Gastroesophageal sphincter (tissue), 4 donors: Measurements from ENCODE around the gene EPHB2. TPM values are rescaled to one million over a fixed set of nuclear protein-coding genes. Genes with fewer than 3 reads are reported as not detected.

ENCODE experiments used
- ATAC-seq: fragments of 150-250 bp; one replicate; pipeline ENCODE4 v1.9.1; 2016; ENCODE audit warnings: mild to moderate bottlenecking, moderate library complexity
- H3K27ac ChIP-seq, 4 donors: fragments of 200-600 bp; sonication (generic) in 3 of 4; 1 replicate in 3 of 4; 2 replicates in 1 of 4; pipeline ENCODE4 v1.5.1; 2016 to 2019
- H3K27me3 ChIP-seq: fragments of 200-600 bp; sonication (generic); one replicate; pipeline ENCODE4 v1.5.1; 2019
- H3K36me3 ChIP-seq, 2 donors: fragments of 200-600 bp; sonication (generic); one replicate each; pipeline ENCODE4 v1.5.1; 2019; ENCODE audit warnings: control low read depth in 1 of 2
- H3K4me1 ChIP-seq, 3 donors: fragments of 200-600 bp; sonication (generic); 1 replicate in 2 of 3; 2 replicates in 1 of 3; pipeline ENCODE4 v1.5.1; 2016 to 2019; ENCODE audit warnings: control low read depth in 2 of 3
- H3K4me3 ChIP-seq, 2 donors: fragments of 200-600 bp; sonication (generic); one replicate each; pipeline ENCODE4 v1.5.1; 2019; ENCODE audit warnings: mild to moderate bottlenecking in 1 of 2, moderate library complexity in 1 of 2
- H3K9me3 ChIP-seq, 3 donors: fragments of 200-600 bp; sonication (generic); one replicate each; pipeline ENCODE4 v1.5.1; 2017 to 2019; ENCODE audit warnings: control low read depth in 2 of 3
- CTCF ChIP-seq, 4 experiments: fragments of 200-600 bp in 2 of 4; fragments of 450-650 bp in 2 of 4; sonication (generic) in 1 of 4; IDR thresholded peaks; one replicate each; pipeline ENCODE4 v1.5.1; 2017 to 2019; ENCODE audit warnings: antibody characterized with exemption in 4 of 4, mild to moderate bottlenecking in 2 of 4, moderate library complexity in 2 of 4
- EP300 ChIP-seq: sonication (generic); formaldehyde crosslinking; IDR thresholded peaks from one replicate; pipeline ENCODE4 v1.6.1; 2017; ENCODE audit warnings: antibody characterized with exemption, mild to moderate bottlenecking
- POLR2A ChIP-seq, 2 donors: fragments of 450-650 bp; IDR thresholded peaks; one replicate each; pipeline ENCODE4 v1.6.1; 2017; ENCODE audit warnings: antibody characterized with exemption in 2 of 2, mild to moderate bottlenecking in 2 of 2, moderate library complexity in 1 of 2
- POLR2AphosphoS5 ChIP-seq: sonication (generic); formaldehyde crosslinking; IDR thresholded peaks from one replicate; pipeline ENCODE4 v1.6.1; 2017; ENCODE audit warnings: antibody characterized with exemption
- WGBS, 2 donors: methylation state at CpG; one replicate each; pipeline ENCODE4 v1.1.5; 2018; ENCODE audit warnings: low coverage in 1 of 2; 5-methylcytosine and 5-hydroxymethylcytosine counted together
- total RNA-seq, 4 donors: library from RNA; depleted of rRNA; stranded (reverse); fragments of >200 nt; gene quantifications; one replicate each; pipeline ENCODE4 v1.1.0, GENCODE V29; 2016

EPHB2 gene
- total RNA-seq, 4 donors from 2014 or later, result 2.0 to 5.9 (median 2.6) TPM

DNA sequence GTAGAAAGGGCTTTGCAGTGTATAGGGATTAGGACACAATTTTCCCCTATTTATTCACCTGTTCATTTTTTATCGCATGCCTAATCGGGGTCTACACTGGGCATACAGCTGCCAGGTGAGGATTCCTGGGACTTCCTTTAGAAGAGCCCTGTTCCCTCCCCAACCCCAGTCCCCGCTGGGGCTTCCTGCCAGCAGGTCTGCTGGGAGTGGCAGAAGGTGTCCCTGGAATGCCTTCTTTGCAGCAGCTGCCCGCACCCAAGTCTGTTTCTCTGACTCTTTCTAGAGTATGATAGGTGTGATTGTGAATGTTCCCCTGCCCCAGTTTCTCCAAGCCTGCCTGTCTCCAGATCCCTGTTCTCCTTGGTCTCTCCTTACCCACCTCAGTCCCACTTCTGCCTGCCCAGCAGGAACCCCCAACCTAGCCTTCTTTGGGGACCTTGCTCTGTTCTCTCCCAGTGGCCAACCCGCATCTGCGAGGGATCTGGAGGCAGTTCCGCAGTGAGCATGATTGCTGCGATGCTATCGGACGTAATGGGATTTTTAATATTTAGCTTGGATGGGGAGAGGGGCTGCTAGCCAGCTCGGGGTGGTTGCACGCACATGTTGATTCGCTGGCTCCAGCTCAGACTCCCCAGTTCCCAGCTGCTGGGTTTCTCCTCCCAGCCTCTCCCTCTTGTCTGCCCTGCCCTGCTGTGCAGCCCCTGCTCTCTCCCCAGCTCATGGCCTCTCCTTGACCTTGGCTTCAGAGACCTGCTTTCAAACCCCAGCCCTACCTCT, 79.8 kb downstream of the EPHB2 start:
- Histone ChIP-seq H3K27me3 (no peaks in the 10 kb centered on the region), H3K27ac (no peak overlapping the region), H3K36me3 (no peaks in the 10 kb centered on the region), H3K4me1 (peaks cover 0 to 13% (median 9%) of the 10 kb centered on the region in 3 donors), H3K4me3 (no peak overlapping the region), H3K9me3 (no peaks in the 10 kb centered on the region)
- TF ChIP-seq POLR2AphosphoS5 (no peak), CTCF (IDR thresholded peaks at IDR 0.05) (no peak), EP300 (no peak), POLR2A (IDR thresholded peaks at IDR 0.05) (no peak)
- 65 to 90% methylated on average over 2 to 9 of the region's 13 CpGs for WGBS, 2 donors
- ATAC-seq, result no peak

DNA sequence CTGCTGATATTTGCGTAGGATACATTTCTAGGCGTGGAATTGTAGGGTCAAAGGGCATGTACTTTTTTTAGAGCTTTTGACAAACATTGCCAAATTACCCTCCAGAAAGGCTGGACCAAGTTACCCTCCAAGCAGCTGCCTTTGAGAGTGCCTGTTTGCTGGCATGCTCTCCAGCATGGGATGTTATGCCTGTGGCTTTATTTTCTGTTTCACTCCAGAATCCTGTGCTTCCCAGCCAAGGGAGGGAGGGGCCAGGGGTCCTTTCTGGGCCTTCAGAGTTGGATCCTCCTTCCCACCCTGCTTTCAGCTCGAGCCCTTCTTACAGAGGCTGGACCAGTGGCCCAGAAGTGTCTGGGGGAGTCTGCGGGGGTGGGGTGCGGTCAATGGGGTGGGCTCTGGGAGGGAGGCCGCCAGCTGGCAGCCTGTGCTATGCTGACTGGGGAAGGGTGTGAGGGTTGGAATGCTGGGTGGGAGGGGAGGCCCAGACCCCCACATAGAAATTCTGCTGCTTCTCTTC, 81.2 kb downstream of the EPHB2 start:
- Histone ChIP-seq H3K4me1 (peaks cover 0 to 13% (median 9%) of the 10 kb centered on the region in 3 donors), H3K36me3 (no peaks in the 10 kb centered on the region), H3K4me3 (no peak overlapping the region), H3K9me3 (no peaks in the 10 kb centered on the region), H3K27ac (no peak overlapping the region), H3K27me3 (no peaks in the 10 kb centered on the region)
- no peak for ATAC-seq
- TF ChIP-seq EP300, result no peak
- no peak for TF ChIP-seq POLR2A (IDR thresholded peaks at IDR 0.05)
- no peak for TF ChIP-seq POLR2AphosphoS5
- TF ChIP-seq CTCF (IDR thresholded peaks at IDR 0.05), result no peak
- 50 to 76% methylated on average over 2 of the region's 6 CpGs for WGBS, 2 donors

- 60% methylated on average over 1 to 2 of the region's 6 CpGs for WGBS, 2 donors
- no peak for ATAC-seq
- H3K4me1 ChIP-seq, result peaks cover 0 to 13% (median 9%) of the 10 kb centered on the region in 3 donors
- no peaks in the 10 kb centered on the region for H3K27me3 ChIP-seq
- H3K36me3 ChIP-seq, result no peaks in the 10 kb centered on the region
- H3K9me3 ChIP-seq, result no peaks in the 10 kb centered on the region
- no peak overlapping the region for H3K27ac ChIP-seq
- TF ChIP-seq EP300, result no peak
- no peak for TF ChIP-seq POLR2A (IDR thresholded peaks at IDR 0.05)
- TF ChIP-seq CTCF (IDR thresholded peaks at IDR 0.05), result no peak
- no peak for TF ChIP-seq POLR2AphosphoS5
- no peak overlapping the region for H3K4me3 ChIP-seq
Observed at GRCh38 chr1:22792396-22793160, 81.9 kb downstream of the EPHB2 start.

DNA sequence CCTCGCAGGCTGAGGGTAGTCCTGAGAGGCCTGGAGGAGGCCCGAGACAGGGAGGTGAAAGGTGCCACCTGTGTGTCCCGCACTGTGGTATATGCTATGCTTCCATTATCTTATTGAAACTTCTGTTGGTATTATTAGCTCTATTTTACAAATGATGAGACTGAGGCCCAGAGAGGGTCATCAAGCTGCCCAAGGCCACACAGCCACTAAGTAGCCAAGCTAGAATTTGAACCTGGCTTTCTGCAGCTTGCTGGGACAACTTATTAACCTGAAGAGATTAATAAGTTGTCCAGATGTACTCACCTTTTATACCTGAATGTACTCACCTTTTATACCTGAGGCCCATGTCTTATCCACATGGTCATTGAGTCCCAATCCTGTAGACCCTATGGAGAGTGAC, 83.0 kb downstream of the EPHB2 start:
- Histone ChIP-seq H3K36me3 (no peaks in the 10 kb centered on the region), H3K4me1 (peaks cover 0 to 11% (median 9%) of the 10 kb centered on the region in 3 donors), H3K9me3 (no peaks in the 10 kb centered on the region), H3K27me3 (no peaks in the 10 kb centered on the region), H3K27ac (no peak overlapping the region), H3K4me3 (no peak overlapping the region)
- TF ChIP-seq CTCF (IDR thresholded peaks at IDR 0.05), result no peak
- TF ChIP-seq EP300, result no peak
- TF ChIP-seq POLR2A (IDR thresholded peaks at IDR 0.05), result no peak
- TF ChIP-seq POLR2AphosphoS5, result no peak
- 95 to 97% methylated on average over 3 of the region's 3 CpGs for WGBS, 2 donors
- ATAC-seq, result no peak
